NCI-H2029 (cell line): ENCODE measurements around the gene R3HCC1L.
"Not testable (repeated sequence)": the region's sequence is repeated elsewhere in the genome, so short reads cannot be mapped to it uniquely, and the experiment has no call there.

Source experiments
- DNase-seq: peaks from one replicate; lab custom pipeline; 2025; lab: John Stamatoyannopoulos, UW

The R3HCC1L gene

DNA sequence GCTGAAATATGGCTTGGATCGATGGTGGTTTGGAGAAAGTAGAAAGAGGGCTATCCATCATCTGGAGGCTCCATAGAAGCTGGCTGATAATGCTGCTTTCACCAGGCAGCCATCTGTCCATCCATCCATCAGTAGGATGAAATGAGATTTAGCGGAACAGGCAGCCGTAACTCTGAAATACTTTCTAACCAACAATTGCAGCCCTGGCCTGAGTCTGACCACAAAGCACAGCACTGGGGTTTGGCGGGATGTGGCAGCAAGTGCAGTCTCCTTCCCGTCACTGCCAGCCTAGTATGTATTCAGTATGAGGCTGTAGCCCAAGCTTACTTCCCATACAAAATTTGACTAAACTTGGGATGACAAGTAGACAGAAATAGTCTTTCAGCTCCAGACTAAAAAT lies 38.0 kb downstream of the R3HCC1L start:
- DNase-seq, result no peak

GRCh38 chr10:98173260-98173659 lies 38.8 kb downstream of the R3HCC1L start:
- DNase-seq, result no peak

- not testable (repeated sequence) for DNase-seq
These were observed 48.0 kb downstream of the R3HCC1L start for GRCh38 chr10:98182351-98182915.

- DNase-seq, result no peak
These were observed 52.2 kb downstream of the R3HCC1L start for GRCh38 chr10:98186681-98187080.

DNA sequence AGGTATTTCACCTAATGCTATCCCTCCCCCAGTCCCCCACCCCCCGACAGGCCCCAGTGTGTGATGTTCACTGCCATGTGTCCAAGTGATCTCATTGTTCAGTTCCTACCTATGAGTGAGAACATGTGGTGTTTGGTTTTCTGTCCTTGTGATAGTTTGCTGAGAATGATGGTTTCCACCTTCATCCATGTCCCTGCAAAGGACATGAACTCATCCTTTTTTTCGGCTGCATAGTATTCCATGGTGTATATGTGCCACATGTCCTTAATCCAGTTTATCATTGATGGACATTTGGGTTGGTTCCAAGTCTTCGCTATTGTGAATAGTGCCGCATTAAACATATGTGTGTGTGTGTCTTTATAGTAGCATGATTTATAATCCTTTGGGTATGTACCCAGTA lies 56.3 kb downstream of the R3HCC1L start:
- DNase-seq, result not testable (repeated sequence)

GRCh38 chr10:98193037-98193436 lies 58.6 kb downstream of the R3HCC1L start:
- no peak for DNase-seq

DNA sequence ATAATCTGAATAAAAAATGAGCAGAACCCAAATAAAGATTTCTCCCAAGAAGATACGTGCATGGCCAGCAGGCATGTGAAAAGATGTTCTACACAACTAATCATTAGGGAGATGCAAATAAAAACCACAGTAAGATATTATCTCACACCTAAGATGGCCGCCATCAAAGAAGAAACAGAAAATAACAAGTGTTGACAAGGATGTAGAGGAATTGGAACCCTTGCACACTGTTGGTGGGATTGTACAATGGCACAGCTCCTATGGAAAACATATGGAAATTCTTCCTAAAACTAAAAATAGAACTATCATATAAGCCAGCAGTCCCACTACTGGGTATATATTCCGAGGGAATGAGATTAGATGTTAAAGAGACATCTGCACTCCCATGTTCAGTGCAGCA lies 60.2 kb downstream of the R3HCC1L start:
- no peak for DNase-seq

DNA sequence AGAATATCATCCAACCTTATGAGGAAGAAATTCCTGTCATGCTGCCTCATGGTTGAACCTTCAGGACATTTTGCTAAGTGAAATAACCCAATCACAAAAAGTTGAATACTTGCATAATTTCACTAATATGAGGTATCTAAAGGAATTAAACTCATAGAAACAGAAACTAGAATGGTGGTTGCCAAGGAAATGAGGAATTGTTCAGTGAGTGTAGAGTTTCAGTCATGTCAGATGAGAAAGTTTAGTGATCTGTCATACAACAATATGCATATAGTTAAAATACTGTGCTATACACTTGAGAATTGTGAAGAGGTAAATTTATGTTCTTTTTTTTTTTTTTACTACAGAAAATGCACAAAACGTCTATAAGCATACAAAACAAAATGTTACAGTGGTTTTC lies 60.7 kb downstream of the R3HCC1L start:
- no peak for DNase-seq

- no peak for DNase-seq
These were observed 62.5 kb downstream of the R3HCC1L start for GRCh38 chr10:98196985-98197384.

GRCh38 chr10:98201760-98202159 lies 67.3 kb downstream of the R3HCC1L start:
- DNase-seq, result no peak

DNA sequence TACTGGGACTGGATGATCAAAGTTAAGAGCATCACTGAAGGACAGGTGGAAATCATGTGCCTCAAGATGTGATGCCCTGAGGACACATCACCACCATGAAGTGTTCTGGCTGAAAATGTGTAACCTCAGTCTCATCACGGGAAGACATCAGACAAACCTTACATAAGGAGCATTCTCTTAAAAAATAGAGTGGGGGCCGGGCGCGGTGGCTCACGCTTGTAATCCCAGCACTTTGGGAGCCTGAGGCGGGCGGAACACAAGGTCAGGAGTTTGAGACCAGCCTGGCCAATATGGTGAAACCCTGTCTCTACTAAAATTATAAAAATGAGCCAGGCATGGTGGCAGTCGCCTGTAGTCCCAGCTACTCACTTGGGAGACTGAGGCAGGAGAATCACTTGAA lies 67.9 kb downstream of the R3HCC1L start:
- DNase-seq, result no peak

DNA sequence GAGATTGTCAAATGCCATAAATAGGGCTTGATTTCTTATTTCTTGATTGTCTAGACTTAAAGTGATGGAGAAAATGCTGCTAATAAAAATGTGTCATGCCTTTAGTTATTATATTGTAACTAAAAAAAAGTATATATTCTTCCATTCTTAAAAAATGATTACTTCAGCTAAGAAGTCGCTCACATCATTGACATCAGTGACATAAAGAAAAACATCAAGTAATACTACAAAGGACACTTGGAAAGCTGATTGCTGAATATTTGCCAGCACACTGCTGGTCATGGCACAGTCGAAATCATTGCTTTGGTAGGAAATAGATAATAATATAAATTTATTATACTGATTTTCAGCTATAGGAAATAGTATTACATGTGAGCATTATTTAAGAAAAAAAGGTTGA lies 70.9 kb downstream of the R3HCC1L start:
- DNase-seq, result no peak

DNA sequence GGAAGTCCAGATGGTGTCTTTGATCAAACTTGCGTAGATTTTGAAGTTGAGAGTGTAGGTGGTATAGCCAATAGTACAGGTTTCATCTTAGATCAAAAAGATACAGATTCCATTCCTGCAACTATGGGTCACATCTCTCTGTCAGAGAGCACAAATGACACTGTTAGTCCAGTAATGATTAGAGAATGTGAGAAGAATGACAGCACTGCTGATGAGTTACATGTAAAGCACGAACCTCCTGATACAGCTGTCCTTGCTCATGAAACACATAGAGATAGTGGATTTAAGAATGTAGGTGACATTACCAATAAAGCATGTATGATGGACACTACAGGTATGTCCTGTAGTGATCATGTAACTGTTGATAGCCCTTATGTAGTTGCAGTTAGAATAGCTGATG lies 74.5 kb downstream of the R3HCC1L start:
- no peak for DNase-seq

GRCh38 chr10:98209441-98209840 lies 75.0 kb downstream of the R3HCC1L start:
- no peak for DNase-seq

DNA sequence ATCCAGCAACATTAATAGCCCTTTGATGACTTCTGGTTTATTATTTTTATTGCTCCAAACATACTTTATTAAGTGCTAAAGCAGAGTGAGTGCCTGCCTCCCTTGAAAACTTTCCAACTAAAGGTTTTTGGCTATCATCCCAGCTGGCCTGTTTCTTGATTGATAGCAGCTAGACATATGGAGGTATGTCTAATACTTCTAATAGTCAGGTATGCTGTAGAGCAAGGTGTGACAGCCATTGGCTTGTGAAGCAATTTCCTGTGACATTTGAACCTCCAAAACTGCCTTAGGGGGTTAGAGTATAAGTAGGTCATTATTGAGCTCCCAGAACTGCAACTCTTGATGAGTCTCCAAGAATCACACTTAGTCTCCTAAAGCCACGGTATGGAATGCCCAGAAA lies 77.7 kb downstream of the R3HCC1L start:
- DNase-seq, result no peak

GRCh38 chr10:98213740-98214139 lies 79.3 kb downstream of the R3HCC1L start:
- DNase-seq, result no peak

- DNase-seq, result no peak
These were observed 80.9 kb downstream of the R3HCC1L start for GRCh38 chr10:98215373-98215772.

DNA sequence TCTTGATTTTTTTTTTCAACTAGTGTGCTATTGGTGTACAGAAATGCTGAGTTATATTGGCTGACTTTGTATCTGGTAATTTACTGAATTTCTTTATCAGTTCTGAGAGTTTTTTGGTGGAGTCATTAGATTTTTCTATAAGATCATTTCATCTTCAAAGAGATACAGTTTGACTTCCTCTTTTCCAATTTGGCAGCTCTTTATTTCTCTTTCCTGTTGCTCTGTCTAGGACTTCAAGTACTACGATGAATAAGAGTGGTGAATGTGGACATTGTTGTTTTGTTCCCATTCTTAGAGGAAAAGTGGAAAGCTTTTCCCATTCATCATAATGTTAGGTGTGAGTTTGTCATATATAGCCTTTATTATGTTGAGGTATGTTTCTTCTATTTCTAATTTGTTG lies 83.3 kb downstream of the R3HCC1L start:
- no peak for DNase-seq

GRCh38 chr10:98223874-98224273 lies 89.4 kb downstream of the R3HCC1L start:
- DNase-seq, result no peak

- no peak for DNase-seq
These were observed 90.1 kb downstream of the R3HCC1L start for GRCh38 chr10:98224509-98224908.

DNA sequence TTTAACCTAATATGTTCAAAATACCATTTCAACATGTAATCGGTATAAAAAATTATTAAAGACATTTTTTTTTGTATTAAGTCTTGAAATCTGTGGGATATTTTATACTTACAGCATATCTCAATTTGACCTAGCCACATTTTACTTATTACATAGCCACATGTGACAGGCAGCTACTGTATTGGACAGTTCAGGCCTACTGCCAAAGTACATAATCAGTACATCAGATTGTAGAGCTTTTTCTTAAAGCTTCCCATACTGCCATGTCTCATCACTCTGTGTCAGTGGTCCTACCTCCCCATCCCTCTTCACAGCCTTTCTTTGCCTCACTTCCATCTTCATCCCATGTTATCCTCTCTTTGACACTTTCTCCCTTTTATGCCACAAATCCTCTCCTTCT lies 90.5 kb downstream of the R3HCC1L start:
- DNase-seq, result no peak

DNA sequence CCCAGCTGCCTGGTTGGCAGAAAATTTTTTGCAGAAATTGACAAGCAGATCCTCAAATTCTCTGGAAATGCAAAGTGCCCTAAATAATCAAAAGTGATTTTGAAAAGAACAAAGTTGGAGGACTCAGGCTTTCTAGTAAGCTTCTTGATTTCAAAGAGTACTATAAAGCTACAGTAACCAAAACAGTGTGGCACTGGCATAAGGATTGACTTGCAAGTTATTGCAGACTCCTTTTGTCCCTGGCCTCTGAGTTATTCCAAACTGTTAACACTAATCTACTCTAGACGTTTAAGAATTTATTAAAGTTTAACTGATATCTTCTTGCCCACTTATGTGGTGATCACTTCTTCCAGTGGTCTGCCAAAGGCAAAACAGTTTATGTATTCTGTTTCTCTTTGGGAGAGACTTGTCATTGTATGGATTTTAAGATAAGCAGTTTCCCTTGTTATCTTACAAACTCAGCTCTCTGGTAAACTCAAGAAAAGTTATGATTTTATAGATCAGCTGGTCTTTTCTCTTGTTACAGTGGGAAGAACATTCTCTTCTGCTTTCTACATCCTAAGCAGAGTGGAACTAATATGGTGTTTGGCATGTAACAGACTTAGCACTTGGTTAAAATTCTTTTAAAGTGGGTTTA lies 92.2 kb downstream of the R3HCC1L start:
- DNase-seq, result no peak

GRCh38 chr10:98227713-98228112 lies 93.3 kb downstream of the R3HCC1L start:
- DNase-seq, result not testable (repeated sequence)

GRCh38 chr10:98228266-98228665 lies 93.8 kb downstream of the R3HCC1L start:
- not testable (repeated sequence) for DNase-seq
